Measurements from ENCODE around the gene CCDC141. TPM values are rescaled to one million over a fixed set of nuclear protein-coding genes. Genes with fewer than 3 reads are reported as not detected.
"Not testable (repeated sequence)": the region's sequence is repeated elsewhere in the genome, so short reads cannot be mapped to it uniquely, and the experiment has no call there.

CCDC141 gene, protein sequence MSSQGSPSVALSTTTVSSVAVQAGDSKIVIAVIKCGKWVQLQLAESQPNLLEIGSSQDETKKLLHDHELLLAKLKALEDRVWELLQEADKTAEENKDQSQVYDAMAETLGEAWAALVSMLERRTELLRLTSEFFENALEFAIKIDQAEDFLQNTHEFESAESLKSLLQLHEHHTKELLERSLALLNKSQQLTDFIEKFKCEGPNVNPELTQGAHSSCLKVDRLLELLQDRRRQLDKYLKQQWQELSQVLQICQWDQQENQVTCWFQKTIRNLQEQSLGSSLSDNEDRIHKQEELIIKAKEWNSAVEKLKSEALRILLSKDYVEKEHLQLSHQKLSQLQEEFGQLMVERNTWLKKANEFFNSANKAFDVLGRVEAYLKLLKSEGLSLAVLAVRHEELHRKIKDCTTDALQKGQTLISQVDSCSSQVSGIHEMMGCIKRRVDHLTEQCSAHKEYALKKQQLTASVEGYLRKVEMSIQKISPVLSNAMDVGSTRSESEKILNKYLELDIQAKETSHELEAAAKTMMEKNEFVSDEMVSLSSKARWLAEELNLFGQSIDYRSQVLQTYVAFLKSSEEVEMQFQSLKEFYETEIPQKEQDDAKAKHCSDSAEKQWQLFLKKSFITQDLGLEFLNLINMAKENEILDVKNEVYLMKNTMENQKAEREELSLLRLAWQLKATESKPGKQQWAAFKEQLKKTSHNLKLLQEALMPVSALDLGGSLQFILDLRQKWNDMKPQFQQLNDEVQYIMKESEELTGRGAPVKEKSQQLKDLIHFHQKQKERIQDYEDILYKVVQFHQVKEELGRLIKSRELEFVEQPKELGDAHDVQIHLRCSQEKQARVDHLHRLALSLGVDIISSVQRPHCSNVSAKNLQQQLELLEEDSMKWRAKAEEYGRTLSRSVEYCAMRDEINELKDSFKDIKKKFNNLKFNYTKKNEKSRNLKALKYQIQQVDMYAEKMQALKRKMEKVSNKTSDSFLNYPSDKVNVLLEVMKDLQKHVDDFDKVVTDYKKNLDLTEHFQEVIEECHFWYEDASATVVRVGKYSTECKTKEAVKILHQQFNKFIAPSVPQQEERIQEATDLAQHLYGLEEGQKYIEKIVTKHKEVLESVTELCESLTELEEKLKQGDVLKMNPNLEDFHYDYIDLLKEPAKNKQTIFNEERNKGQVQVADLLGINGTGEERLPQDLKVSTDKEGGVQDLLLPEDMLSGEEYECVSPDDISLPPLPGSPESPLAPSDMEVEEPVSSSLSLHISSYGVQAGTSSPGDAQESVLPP (N-terminal part only)
- 10 to 100 TPM in 1 of 3 donors, 1 to 10 TPM in 2; 1.3 to 11.7 (median 2.2) TPM for total RNA-seq

DNA sequence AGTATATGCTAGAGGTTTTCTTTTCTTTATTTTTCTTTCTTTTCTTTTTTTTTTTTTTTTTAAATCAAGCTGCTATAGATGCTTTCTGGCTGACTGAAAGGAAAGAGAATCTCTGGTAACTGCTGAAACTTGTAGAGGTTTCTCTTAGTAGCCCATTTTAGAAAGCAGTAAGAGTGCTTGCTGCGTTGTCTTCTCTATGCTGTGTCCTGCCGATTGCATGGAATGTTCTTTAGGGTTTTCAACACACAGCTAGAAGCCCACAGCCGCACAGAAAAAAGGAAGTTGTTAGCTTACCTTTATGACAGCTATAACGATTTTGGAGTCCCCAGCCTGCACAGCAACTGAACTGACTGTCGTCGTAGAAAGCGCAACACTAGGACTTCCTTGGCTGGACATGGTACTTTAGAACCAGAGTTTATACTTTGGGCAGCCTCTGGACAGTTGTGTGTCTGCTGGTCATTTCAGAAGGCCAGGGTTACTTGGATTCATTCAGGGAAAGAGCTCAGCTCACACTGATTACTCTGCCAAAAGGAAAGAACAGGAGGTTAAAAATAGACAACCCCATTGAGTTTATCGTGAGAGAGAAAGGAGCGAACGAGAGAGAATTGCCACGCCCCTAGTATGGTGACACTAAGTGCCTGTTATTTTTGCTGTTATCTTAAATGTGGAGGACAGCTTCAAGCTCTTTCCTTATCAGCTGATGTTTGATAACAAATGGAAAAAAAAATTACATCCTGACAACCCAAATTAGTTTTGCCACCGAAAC lies at the start of gene CCDC141:
TSS of gene CCDC141 (minus strand) at position 592 of the 766 bp plus-strand sequence. CDS start at position 396, 196 bp downstream.
- DNase-seq (ENCODE audit: low spot score in 2 of 2), result no peak
- Histone ChIP-seq H3K27ac (no peak within 1 kb of the TSS), H3K4me1 (no peaks in the 10 kb centered on the region), H3K4me3 (peak within 1 kb of the TSS in 2 of 3 donors; percentile 3 to 37), H3K36me3 (no peaks in the 10 kb centered on the region), H3K27me3 (no peaks in the 10 kb centered on the region), H3K9me3 (no peaks in the 10 kb centered on the region)
- TF ChIP-seq, protein P1, sequence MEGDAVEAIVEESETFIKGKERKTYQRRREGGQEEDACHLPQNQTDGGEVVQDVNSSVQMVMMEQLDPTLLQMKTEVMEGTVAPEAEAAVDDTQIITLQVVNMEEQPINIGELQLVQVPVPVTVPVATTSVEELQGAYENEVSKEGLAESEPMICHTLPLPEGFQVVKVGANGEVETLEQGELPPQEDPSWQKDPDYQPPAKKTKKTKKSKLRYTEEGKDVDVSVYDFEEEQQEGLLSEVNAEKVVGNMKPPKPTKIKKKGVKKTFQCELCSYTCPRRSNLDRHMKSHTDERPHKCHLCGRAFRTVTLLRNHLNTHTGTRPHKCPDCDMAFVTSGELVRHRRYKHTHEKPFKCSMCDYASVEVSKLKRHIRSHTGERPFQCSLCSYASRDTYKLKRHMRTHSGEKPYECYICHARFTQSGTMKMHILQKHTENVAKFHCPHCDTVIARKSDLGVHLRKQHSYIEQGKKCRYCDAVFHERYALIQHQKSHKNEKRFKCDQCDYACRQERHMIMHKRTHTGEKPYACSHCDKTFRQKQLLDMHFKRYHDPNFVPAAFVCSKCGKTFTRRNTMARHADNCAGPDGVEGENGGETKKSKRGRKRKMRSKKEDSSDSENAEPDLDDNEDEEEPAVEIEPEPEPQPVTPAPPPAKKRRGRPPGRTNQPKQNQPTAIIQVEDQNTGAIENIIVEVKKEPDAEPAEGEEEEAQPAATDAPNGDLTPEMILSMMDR (IDR thresholded peaks at IDR 0.05), result no peak
- no peak for TF ChIP-seq POLR2A (IDR thresholded peaks at IDR 0.05)
- intact Hi-C loops (cut with DNase I; ENCODE audit: low total_unique reads), result loop anchor here (2.0 kb wide), 1 partner anchor 59 kb away; no protein-coding TSS in a partner anchor

DNA sequence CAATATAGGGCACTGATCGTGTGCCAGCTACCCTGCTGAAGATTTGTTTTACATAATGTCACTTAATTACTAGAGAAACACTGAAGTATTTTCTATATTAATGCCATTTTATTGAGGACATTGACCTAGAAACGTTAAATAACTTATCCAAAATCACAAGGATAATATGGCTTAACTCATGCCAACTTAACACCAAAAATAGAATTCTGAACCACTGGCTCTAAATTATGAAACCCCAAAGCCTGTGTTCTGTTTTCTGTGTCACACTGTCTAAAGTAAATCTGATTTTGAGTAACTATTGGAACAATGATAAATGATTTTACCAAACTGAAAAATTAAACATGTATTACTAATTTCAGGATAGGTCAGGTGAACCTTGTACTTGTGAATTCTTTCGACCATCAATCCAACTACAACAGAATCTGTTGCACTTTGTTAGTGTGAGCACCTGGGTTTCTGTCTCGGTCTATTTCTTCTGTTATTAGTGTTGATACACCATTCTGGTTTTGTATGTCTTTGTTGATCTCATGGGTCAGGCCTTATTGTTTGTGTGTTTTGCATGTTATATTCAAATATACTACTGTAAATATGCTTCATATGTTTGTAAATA lies 48.2 kb upstream of the CCDC141 start:
- no peak for DNase-seq (ENCODE audit: low spot score in 2 of 2)
- TF ChIP-seq POLR2A (IDR thresholded peaks at IDR 0.05), result no peak
- TF ChIP-seq, protein P1 (IDR thresholded peaks at IDR 0.05), result no peak
- no peak for TF ChIP-seq POLR2AphosphoS5 (IDR thresholded peaks at IDR 0.05)

DNA sequence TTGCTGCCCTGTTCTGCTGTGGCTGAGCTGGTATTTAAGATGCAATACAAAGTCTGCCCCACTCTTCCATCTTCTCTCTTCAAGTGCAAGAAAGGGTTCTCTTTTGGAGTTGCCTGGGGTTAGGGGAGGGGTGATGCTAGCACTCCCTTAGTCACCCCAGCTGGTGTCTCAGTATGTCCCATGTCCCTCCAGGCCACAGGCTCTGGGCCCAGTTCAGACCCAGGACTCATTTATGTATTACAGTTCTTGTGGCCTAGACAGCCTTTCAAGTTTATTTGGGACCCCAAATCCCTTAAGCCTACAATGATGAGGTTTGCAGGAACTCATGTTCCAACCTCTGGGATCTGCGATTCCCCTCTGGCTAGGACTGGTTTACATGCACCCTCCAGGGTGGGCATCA lies 47.2 kb upstream of the CCDC141 start:
- peaks cover 4 to 8% of the 10 kb centered on the region in 2 donors for H3K9me3 ChIP-seq
- intact Hi-C loops (cut with DNase I; ENCODE audit: low total_unique reads), result no loop called here
- H3K27me3 ChIP-seq, result no peaks in the 10 kb centered on the region
- H3K27ac ChIP-seq, result no peak overlapping the region
- no peak for DNase-seq (ENCODE audit: low spot score in 2 of 2)
- no peak overlapping the region for H3K4me3 ChIP-seq
- no peak for TF ChIP-seq POLR2A (IDR thresholded peaks at IDR 0.05)
- TF ChIP-seq, protein P1 (IDR thresholded peaks at IDR 0.05), result no peak
- no peak for TF ChIP-seq POLR2AphosphoS5 (IDR thresholded peaks at IDR 0.05)
- no peaks in the 10 kb centered on the region for H3K4me1 ChIP-seq
- no peaks in the 10 kb centered on the region for H3K36me3 ChIP-seq

More for the DNA sequence above, 48.2 kb upstream of the CCDC141 start:
- H3K36me3 ChIP-seq, result no peaks in the 10 kb centered on the region
- H3K4me3 ChIP-seq, result no peak overlapping the region
- intact Hi-C loops (cut with DNase I; ENCODE audit: low total_unique reads), result no loop called here
- no peak overlapping the region for H3K27ac ChIP-seq
- H3K9me3 ChIP-seq, result peaks cover 1 to 2% of the 10 kb centered on the region in 2 donors
- no peaks in the 10 kb centered on the region for H3K4me1 ChIP-seq
- H3K27me3 ChIP-seq, result no peaks in the 10 kb centered on the region

DNA sequence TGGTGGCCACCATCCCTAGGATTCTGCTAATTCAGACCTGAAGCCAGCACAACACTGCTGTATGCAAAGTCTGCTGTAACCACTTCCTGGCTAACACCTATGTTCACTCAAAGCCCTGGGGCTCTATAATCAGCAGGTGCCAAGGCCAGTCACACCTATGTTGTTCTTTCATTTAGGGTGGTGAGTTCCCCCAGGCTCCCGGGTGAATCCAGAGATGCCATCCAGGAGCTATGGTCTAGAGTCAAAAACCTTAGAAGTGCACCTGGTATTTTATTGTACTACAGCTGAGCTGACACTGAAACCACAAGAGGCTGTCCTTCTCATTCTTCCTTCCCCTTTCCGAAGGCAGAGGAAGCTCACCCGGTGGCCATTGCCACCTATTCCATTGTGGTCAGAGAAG lies 46.2 kb upstream of the CCDC141 start:
- H3K27ac ChIP-seq, result no peak overlapping the region
- no peak for TF ChIP-seq POLR2A (IDR thresholded peaks at IDR 0.05)
- TF ChIP-seq, protein P1 (IDR thresholded peaks at IDR 0.05), result no peak
- TF ChIP-seq POLR2AphosphoS5 (IDR thresholded peaks at IDR 0.05), result no peak
- H3K4me1 ChIP-seq, result no peaks in the 10 kb centered on the region
- no peaks in the 10 kb centered on the region for H3K27me3 ChIP-seq
- peaks cover 4 to 8% of the 10 kb centered on the region in 2 donors for H3K9me3 ChIP-seq
- intact Hi-C loops (cut with DNase I; ENCODE audit: low total_unique reads), result no loop called here
- DNase-seq (ENCODE audit: low spot score in 2 of 2), result no peak
- H3K36me3 ChIP-seq, result no peaks in the 10 kb centered on the region
- H3K4me3 ChIP-seq, result no peak overlapping the region

DNA sequence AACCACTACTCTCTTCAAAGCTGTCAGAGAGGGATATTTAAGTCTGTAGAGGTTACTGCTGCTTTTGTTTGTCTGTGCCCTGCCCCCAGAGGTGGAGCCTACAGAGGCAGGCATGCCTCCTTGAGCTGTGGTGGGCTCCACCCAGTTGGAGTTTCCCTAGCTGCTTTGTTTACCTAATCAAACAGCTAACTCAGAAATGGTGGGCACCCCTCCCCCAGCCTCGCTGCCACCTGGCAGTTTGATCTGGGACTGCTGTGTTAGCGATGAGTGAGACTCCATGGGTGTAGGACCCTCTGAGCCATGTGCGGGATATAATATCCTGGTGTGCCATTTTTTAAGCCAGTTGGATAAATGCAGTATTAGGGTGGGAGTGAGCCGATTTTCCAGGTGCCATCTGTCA lies 43.0 kb upstream of the CCDC141 start:
- H3K9me3 ChIP-seq; H3K4me3 ChIP-seq; H3K4me1 ChIP-seq; intact Hi-C loops (cut with DNase I; ENCODE audit: low total_unique reads); H3K27ac ChIP-seq; H3K27me3 ChIP-seq; H3K36me3 ChIP-seq; DNase-seq (ENCODE audit: low spot score in 2 of 2): not testable (repeated sequence)

Measured in breast epithelium (tissue), 4 donors.